Spleen (tissue), 11 donors: ENCODE data around the gene SRGAP3. TPM values are rescaled to one million over a fixed set of nuclear protein-coding genes. Genes with fewer than 3 reads are reported as not detected.

Source experiments
- DNase-seq: peaks from one replicate; pipeline ENCODE4 v3.0.0-alpha.2; 2020
- H3K27ac ChIP-seq, 8 donors: fragments of 200-600 bp; sonication (generic) in 7 of 8; 1 replicate in 4 of 8; 2 replicates in 4 of 8; pipeline versions ENCODE4 v1.5.0 to v1.8.0; 2016 to 2021; ENCODE audit warnings: inconsistent platforms in 4 of 8, mild to moderate bottlenecking in 4 of 8, moderate library complexity in 1 of 8
- H3K27me3 ChIP-seq, 7 donors: fragments of 200-600 bp; sonication (generic) in 6 of 7; replicated peaks in 1 of 7; 1 replicate in 4 of 7; 2 replicates in 3 of 7; pipeline versions ENCODE4 v1.5.0 to v1.8.0; 2016 to 2021; ENCODE audit warnings: inconsistent platforms in 3 of 7, mild to moderate bottlenecking in 1 of 7
- H3K36me3 ChIP-seq, 6 donors: fragments of 200-600 bp; sonication (generic) in 5 of 6; 1 replicate in 4 of 6; 2 replicates in 2 of 6; pipeline versions ENCODE4 v1.5.0 to v1.8.0; 2016 to 2021; ENCODE audit warnings: inconsistent platforms in 2 of 6
- H3K4me1 ChIP-seq, 6 donors: fragments of 200-600 bp; sonication (generic) in 5 of 6; 1 replicate in 3 of 6; 2 replicates in 3 of 6; pipeline versions ENCODE4 v1.5.0 to v1.8.0; 2016 to 2021; ENCODE audit warnings: inconsistent platforms in 3 of 6
- H3K4me3 ChIP-seq, 8 donors: fragments of 200-600 bp; sonication (generic) in 7 of 8; 1 replicate in 4 of 8; 2 replicates in 4 of 8; pipeline versions ENCODE4 v1.5.0 to v1.8.0; 2016 to 2021; ENCODE audit warnings: inconsistent platforms in 4 of 8, mild to moderate bottlenecking in 4 of 8, moderate library complexity in 2 of 8
- H3K9me3 ChIP-seq, 8 donors: fragments of 200-600 bp; sonication (generic) in 7 of 8; 1 replicate in 4 of 8; 2 replicates in 4 of 8; pipeline versions ENCODE4 v1.5.0 to v1.8.0; 2016 to 2021; ENCODE audit warnings: inconsistent platforms in 4 of 8
- CTCF ChIP-seq, 11 experiments: fragments of 200-600 bp in 7 of 11; fragments of 450-650 bp in 4 of 11; sonication (generic) in 4 of 11; IDR thresholded peaks in 8 of 11; conservative IDR thresholded peaks in 3 of 11; 1 replicate in 7 of 11; 2 replicates in 4 of 11; pipeline versions ENCODE4 v1.4.0 to v1.8.0; 2016 to 2021; ENCODE audit warnings: antibody characterized with exemption in 11 of 11, inconsistent platforms in 4 of 11, mild to moderate bottlenecking in 1 of 11
- POLR2A ChIP-seq, 3 donors: fragments of 450-650 bp; IDR thresholded peaks; one replicate each; pipeline ENCODE4 v1.5.1; 2017; ENCODE audit warnings: antibody characterized with exemption in 3 of 3, mild to moderate bottlenecking in 1 of 3
- POLR2AphosphoS5 ChIP-seq, 3 donors: sonication (generic); formaldehyde crosslinking; IDR thresholded peaks; one replicate each; pipeline ENCODE4 v1.5.1; 2017; ENCODE audit warnings: antibody characterized with exemption in 3 of 3
- WGBS, 5 donors: extraction: QIAGEN DNeasy Blood & Tissue Kit in 3 of 5; methylation state at CpG; one replicate each; pipeline versions ENCODE4 v1.1.5 to v1.1.7; 2013 to 2018; 5-methylcytosine and 5-hydroxymethylcytosine counted together
- intact Hi-C: fragments of 100-400 bp; cut with DNase I; formaldehyde crosslinking; loops from one replicate; pipeline ENCODE4 v1.15.0; 2023; ENCODE audit warnings: low total_unique reads
- polyA plus RNA-seq, 3 donors: library from polyadenylated mRNA; stranded (reverse); fragments of 200-250 nt; gene quantifications; one replicate each; pipeline ENCODE4 v1.2.1, GENCODE V29; 2013
- total RNA-seq, 7 donors: library from RNA; depleted of rRNA in 3 of 7; stranded (reverse); fragments of >200 nt in 3 of 7; fragmentation: NEBNext Ultra II Directional in 4 of 7; extraction: Animal tissue kit (Norgen Biotek cat#: 25700) in 4 of 7; gene quantifications; one replicate each; pipeline versions ENCODE4 v1.1.0 to v1.2.1, GENCODE V29; 2016 to 2021
- donor health status: healthy with polysubstance abuse.
- donor health status: DM: no; HTN: no; CAD: no; lungs with moderate emphysema.
- donor health status: DM: no; HTN: no; CAD: no.
- donor health status: Bipolar disorder and iron deficiency.
- donor health status: healthy.
- donor health status: DM: no; HTN: no; CAD: no.
- donor health status: DM: yes; HTN: yes; CAD: no.

Gene SRGAP3
- total and polyA plus RNA-seq, 10 donors: 0.54 to 10.3 (median 6.4) TPM

GRCh38 chr3:9168241-9168741 lies 81.2 kb downstream of the SRGAP3 start:
- Histone ChIP-seq H3K27ac (no peak overlapping the region), H3K4me3 (no peak overlapping the region), H3K9me3 (peaks cover 0 to 4% (median 0%) of the 10 kb centered on the region in 8 donors), H3K27me3 (no peaks in the 10 kb centered on the region), H3K4me1 (peaks cover 0 to 28% (median 16%) of the 10 kb centered on the region in 6 donors), H3K36me3 (no peaks in the 10 kb centered on the region)
- intact Hi-C loops: no loop called here
- TF ChIP-seq CTCF (IDR thresholded peaks at IDR 0.05 in 8 of 11, conservative IDR thresholded peaks at IDR 0.05 in 3 of 11) (no peak), POLR2A (IDR thresholded peaks at IDR 0.05) (no peak), POLR2AphosphoS5 (IDR thresholded peaks at IDR 0.05) (no peak)
- peak; percentile 81 for DNase-seq
- WGBS, 5 donors: 54 to 69% (median 56%) methylated on average over 8 of the region's 8 CpGs

- H3K4me3 ChIP-seq: no peak overlapping the region
- TF ChIP-seq CTCF (IDR thresholded peaks at IDR 0.05 in 8 of 11, conservative IDR thresholded peaks at IDR 0.05 in 3 of 11) (no peak), POLR2AphosphoS5 (IDR thresholded peaks at IDR 0.05) (no peak), POLR2A (IDR thresholded peaks at IDR 0.05) (no peak)
- peaks cover 0 to 4% (median 0%) of the 10 kb centered on the region in 8 donors for H3K9me3 ChIP-seq
- no peaks in the 10 kb centered on the region for H3K27me3 ChIP-seq
- no peak overlapping the region for H3K27ac ChIP-seq
- intact Hi-C loops: no loop called here
- peaks cover 0 to 28% (median 15%) of the 10 kb centered on the region in 6 donors for H3K4me1 ChIP-seq
- WGBS, 5 donors: 73 to 86% (median 81%) methylated on average over 2 of the region's 2 CpGs
- no peak for DNase-seq
- no peaks in the 10 kb centered on the region for H3K36me3 ChIP-seq
These were observed 82.2 kb downstream of the SRGAP3 start for GRCh38 chr3:9167222-9167621.

GRCh38 chr3:9165421-9165820 lies 84.0 kb downstream of the SRGAP3 start:
- Histone ChIP-seq H3K27me3 (no peaks in the 10 kb centered on the region), H3K4me1 (peaks cover 0 to 26% (median 14%) of the 10 kb centered on the region in 6 donors), H3K9me3 (peaks cover 0 to 4% (median 0%) of the 10 kb centered on the region in 8 donors), H3K4me3 (no peak overlapping the region), H3K27ac (no peak overlapping the region), H3K36me3 (no peaks in the 10 kb centered on the region)
- intact Hi-C loops: no loop called here
- WGBS, 5 donors: 88 to 95% (median 92%) methylated on average over 5 of the region's 5 CpGs
- DNase-seq: no peak
- TF ChIP-seq CTCF (IDR thresholded peaks at IDR 0.05 in 8 of 11, conservative IDR thresholded peaks at IDR 0.05 in 3 of 11) (no peak), POLR2AphosphoS5 (IDR thresholded peaks at IDR 0.05) (no peak), POLR2A (IDR thresholded peaks at IDR 0.05) (no peak)

GRCh38 chr3:9163289-9163688 lies 86.2 kb downstream of the SRGAP3 start:
- H3K27me3 ChIP-seq: no peaks in the 10 kb centered on the region
- no peak for DNase-seq
- peaks cover 0 to 7% (median 0%) of the 10 kb centered on the region in 6 donors for H3K4me1 ChIP-seq
- no peaks in the 10 kb centered on the region for H3K36me3 ChIP-seq
- TF ChIP-seq CTCF (IDR thresholded peaks at IDR 0.05 in 8 of 11, conservative IDR thresholded peaks at IDR 0.05 in 3 of 11) (no peak), POLR2AphosphoS5 (IDR thresholded peaks at IDR 0.05) (no peak), POLR2A (IDR thresholded peaks at IDR 0.05) (no peak)
- H3K9me3 ChIP-seq: peaks cover 0 to 4% (median 0%) of the 10 kb centered on the region in 8 donors
- WGBS, 5 donors: 92 to 96% (median 93%) methylated on average over 12 of the region's 12 CpGs
- no peak overlapping the region for H3K4me3 ChIP-seq
- intact Hi-C loops: no loop called here
- H3K27ac ChIP-seq: no peak overlapping the region
